ENCODE results near the gene POU6F1.
A peak's percentile ranks its signal among the peaks of the same experiment; 100 is the strongest.
"Not testable (repeated sequence)": the region's sequence is repeated elsewhere in the genome, so short reads cannot be mapped to it uniquely, and the experiment has no call there.

Gene POU6F1, protein sequence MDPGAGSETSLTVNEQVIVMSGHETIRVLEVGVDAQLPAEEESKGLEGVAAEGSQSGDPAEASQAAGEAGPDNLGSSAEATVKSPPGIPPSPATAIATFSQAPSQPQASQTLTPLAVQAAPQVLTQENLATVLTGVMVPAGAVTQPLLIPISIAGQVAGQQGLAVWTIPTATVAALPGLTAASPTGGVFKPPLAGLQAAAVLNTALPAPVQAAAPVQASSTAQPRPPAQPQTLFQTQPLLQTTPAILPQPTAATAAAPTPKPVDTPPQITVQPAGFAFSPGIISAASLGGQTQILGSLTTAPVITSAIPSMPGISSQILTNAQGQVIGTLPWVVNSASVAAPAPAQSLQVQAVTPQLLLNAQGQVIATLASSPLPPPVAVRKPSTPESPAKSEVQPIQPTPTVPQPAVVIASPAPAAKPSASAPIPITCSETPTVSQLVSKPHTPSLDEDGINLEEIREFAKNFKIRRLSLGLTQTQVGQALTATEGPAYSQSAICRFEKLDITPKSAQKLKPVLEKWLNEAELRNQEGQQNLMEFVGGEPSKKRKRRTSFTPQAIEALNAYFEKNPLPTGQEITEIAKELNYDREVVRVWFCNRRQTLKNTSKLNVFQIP
- total RNA-seq, result 34.7 to 51.3 (median 43.6) reads per million in 4 donors

DNA sequence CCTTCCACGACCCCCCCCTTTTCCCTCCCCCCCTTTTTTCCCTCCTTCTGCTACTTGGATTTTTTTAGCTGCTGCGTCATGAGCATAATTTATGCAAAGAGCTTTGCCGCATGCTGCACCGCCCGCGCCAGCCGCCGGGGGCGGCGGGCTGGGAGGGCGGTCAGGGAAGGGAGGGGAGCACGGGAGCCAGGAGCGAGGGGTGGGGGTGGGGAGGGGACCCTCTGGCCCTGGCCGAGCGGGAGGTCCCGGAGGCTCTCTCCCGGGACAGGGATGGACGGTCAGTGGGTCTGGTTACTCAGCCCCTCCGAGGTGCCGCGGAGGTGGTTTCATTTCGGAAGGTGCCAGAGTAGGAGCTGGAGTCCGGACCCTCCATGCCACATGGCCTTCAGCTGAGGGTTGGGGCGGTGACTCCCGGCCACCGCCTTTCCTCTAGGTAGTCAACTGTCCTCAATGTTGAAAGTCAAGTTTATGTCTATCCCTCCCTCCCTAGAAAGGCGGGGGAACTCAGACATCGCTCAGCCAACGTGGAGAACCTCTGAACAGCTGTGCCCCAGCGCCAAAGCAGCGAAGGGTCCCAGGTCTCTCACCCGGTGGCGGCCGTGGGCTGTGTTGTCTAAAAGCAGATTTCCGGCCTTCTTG is at the start of gene POU6F1:
Gene POU6F1 (minus strand): TSS at position 95 of the 639 bp plus-strand sequence. CDS start 11,226 bp downstream, outside the sequence.
- DNase-seq, result peak; percentile 44 to 75 (median 64)

DNA sequence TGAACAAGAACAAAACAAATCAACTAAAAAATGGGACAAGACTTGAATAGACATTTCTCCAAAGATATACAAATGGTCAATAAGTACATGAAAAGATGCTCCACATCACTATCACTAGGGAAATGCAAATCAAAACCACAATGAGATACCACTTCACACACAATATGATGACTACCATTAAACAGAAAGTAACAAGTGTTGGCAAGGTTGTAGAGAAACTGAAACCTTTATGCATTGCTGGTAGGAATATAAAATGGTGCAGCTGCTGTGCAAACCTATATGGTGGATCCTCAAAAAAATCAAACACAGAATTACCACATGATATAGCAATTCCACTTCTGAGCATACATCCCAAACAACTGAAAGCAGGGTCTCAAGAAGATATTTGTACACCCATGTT is 47.2 kb upstream of the POU6F1 start:
- DNase-seq, result peak in 1 of 5 donors; percentile 56

DNA sequence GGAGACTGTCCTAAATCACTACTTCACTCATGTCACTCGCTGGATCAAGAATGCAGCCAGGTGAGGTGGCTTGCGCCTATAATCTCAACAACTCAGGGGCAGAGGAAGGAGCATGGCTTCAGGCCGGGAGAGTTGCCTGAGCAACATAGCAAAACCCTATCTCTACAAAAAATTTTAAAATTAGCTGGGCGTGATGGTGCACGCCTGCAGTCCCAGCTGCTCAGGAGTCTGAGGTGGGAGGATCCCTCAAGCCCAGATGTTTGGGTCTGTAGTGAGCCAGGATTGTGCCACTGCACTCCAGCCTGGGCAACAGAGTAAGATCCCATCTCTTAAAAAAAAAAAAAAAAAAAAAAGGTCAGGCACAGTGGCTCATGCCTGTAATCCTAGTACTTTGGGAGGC is 46.4 kb upstream of the POU6F1 start:
- no peak for DNase-seq

DNA sequence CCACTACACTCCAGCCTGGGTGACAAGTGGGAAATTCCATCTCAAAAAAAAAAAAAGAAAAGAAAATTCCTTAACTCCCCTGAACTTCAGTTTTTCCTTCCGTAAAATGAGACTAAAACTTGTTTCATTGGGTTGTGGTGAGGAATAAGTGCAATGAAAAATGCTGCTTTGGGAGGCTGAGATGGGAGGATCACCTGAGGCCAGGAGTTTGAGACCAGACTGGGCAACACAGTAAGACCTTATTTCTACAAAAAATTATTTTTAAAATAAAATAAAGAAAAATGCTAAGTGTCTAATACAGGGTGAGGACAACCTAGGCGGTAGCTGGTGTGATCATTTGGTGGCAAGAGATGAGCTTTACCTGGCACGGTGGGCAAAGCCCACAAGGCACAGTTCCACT is 45.5 kb upstream of the POU6F1 start:
- no peak for DNase-seq

DNA sequence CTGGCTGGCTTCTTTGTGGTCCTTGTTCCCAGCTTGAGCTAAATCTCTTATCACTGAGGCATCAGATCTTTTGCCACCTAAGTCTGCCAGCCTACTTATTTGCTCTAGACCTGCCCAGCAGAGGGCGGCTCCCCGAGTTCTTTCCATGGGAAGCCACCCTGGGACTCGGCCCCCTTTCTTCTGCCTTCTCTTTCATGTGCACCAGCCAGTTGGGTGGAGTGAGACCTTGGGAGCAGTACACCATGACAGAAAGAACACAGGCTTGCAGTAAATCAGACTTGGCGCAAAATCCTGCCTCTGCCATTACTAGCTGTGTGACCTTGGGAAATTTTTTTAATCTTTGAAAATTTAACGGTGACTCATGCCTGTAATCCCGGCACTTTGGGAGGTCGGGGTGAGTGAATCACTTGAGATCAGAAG is 44.9 kb upstream of the POU6F1 start:
- DNase-seq, result peak in 1 of 5 donors; percentile 40

DNA sequence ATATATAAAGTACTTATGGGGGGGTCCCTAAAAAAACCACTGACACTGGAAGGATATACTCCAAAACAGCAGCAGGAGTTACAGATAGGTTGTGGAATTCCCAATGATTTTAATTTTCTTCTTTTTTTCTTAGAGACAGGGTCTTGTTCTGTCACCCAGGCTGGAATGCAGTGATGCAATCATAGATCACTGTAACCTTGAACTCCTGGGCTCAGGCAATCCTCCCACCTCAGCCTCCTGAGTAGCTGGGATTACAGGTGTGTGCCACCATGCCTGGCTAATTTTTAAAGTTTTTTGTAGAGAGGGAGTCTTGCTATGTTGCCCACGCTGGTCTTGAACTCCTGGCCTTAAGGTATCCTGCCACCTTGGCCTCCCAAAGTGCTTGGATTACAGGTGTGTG is 41.7 kb upstream of the POU6F1 start:
- not testable (repeated sequence) for DNase-seq

DNA sequence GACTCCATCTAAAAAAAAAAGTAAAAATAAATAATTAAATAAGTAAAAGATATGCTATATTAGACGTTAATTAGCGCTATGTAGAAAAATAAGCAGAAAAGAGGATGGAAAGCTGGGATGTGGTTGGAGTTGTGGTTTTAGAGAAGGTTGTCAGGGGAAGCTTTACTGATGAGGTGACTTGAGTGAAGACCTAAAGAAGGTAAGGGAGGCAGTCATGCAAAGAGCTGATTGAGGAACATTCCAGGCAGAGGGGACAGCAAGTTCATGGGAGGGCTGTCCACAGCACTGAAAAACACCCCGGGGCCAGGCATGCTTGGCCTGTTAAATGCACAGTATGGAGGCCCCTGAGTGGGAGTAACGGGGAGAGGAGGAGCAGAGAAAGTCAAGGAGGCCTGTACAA is 36.7 kb upstream of the POU6F1 start:
- no peak for DNase-seq

DNA sequence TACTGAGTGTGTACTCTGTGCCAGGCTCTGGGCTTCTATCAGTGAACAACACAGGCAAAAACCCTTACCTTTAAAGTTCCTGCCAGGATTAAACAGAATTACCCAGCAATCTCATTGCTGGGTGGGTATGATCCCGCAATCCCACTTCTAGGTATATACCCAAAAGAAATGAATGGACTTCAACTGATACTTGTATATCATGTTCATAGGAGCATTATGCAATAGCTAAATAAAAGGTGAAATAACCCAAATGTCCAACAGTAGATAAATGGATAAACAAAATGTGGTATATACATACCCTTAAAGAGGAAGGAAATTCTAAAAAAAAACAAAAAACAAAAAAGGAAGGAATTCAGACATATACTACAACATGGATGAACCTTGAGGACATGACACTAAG is 35.4 kb upstream of the POU6F1 start:
- no peak for DNase-seq

DNA sequence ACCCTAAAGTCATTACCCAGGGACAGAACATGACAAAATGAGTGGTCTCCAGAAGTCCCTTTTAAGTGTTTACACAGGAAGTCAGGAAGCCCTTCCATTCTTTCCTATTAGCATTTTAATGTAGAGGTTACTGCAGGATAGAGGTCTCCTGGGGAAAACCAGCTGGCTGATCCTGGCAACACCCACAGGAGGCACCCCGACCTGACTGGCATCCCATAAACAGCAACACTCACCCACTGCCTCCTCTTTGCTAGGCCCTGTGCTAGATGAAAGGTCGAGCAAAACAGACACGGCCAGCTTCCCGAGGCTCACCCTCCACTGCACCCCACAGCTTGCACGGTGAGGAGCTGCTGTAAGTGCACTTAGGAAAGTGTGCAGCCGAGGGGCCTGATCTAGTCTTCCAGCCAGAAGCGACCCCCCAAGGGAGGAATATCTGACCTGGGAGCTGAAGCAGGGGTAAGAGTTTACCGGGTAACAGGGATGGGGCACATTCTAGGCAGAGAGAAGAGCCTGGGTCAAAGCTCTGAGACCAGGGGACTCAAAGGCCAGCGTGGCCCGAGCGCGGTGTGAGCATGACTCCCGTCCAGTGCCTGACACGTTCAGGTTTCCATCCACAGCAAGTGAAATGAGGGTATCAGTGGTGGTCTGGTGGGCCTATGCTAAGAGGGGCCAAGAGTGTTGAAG is 29.8 kb upstream of the POU6F1 start:
- no peak for DNase-seq

DNA sequence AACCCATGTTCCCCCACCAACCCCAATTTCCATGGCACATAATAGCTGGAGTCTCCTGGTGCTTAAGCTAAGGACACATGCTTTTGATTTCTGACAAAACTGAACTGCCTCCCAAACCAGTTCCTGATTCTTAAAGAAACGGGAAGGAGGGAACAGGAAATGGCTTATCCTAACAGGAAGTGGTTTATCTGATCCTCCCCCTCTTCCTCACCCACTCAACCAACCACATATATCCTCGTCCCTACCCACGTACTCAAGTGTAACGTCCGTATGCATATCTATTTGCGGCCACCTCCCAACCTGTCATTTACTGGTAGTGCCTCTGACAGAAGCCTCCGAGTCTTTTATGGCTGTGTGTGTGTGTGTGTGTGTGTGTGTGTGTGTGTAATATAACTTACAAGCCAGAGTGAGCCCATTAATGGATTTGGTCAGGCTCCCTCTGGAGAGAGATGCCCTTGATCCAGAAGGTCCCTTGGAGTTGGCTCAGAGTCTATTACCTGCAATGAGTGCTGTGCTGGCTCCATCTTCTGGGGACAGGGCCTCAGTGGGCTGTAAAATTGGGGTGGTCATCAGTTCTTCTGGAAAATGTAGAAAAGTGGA is 28.5 kb upstream of the POU6F1 start:
- peak in 1 of 5 donors; percentile 65 for DNase-seq

DNA sequence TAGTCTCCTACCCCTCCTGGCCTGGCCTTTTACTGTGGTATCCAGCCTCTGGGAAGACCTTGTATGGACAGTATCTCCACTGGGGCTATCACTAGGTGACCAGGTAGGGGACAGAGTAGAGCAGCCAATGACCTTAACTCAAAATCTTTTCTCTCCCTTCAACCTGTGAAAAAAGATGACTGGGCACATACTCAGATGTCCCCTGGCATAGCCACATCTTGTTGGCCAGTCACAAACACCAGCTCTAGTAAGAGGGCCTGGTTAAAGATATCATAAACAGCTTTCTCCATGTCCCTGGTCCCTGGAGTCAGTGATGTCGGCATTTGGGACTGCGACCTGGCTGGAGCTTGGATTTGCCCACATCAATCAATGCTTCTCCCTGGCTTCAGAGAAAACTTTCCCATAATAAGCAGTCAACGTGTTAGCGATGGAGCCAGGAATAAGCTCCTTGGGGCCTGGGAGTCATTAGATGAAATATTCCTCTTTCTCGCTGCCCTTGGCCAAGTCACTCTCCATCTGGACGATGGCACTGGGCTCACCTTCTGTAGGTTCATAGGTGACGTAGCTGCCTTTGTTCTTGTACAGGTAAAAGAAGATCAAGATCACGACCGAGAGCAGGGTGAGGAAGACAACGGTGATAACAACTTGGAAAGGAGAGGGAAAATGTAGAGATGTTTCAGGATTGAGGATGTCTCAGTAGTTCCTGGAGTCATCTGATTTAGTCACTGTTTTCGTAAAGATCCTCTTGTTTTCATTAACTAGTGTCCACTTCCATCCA is 27.8 kb upstream of the POU6F1 start:
- no peak for DNase-seq

DNA sequence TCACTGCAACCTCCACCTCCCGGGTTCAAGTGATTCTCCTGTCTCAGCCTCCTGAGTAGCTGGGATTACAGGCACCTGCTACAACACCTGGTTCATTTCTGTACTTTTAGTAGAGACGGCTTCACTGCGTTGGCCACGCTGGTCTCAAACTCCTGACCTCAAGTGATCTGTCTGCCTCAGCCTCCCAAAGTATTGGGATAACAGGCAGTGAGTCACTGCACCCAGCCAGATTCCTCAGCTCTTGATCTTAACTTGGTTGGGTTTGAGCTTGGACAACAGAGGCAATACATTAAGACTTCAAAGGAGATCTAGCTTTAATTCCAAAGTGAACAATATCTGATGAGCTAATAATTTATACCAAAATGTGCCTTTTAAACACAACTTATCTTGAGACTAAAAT is 26.4 kb upstream of the POU6F1 start:
- no peak for DNase-seq

DNA sequence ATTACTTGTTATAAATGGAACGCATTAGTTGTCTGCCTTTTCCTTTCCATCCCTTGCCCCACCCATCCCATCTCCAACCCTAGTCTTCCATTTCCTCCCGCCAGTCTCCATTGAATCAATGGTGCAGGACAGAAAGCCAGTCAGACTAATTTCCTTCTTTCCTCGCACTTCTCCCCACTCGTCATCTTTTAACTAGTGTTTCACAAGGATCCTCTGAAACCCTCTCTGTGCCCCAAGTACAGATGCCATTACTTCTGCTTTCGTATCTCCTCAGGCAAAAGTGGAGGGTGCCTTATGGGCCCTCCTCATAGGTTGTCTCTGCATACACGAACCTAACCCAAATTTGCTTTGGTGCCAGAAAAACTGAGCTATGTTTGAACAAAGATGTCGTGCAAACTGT is 25.0 kb upstream of the POU6F1 start:
- DNase-seq, result no peak

DNA sequence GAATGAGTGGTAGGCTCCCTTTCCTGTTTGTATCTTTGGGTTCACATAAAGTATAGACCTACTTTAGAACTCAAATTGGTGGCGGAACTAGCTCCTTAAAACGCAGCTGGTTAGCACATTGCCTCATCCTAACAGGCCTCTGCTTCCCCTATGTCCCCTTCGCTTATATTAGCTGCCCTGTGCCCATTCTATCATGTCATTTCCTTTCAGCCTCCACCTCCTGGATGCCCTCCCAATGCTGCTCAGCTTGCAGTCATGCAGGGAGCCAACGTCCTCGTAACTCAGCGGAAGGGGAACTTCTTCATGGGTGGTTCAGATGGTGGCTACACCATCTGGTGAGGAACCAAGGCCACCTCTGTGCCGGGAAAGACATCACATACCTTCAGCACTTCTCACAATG is 24.3 kb upstream of the POU6F1 start:
- no peak for DNase-seq

DNA sequence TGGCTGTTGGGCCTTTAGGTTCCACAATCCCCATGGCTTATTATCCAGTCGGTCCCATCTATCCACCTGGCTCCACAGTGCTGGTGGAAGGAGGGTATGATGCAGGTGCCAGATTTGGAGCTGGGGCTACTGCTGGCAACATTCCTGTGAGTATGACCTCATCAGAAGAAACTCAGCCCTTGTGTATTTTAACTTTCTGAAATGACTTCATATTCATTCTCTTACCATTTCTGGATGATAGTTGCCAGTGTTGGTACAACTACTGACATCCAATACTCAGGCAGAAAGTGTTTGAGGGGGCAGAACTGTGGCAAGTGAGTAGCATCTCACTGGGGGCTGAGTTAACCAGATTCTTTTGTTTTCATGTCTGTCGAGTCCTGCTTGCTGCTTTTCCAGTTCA is 23.1 kb upstream of the POU6F1 start:
- no peak for DNase-seq

DNA sequence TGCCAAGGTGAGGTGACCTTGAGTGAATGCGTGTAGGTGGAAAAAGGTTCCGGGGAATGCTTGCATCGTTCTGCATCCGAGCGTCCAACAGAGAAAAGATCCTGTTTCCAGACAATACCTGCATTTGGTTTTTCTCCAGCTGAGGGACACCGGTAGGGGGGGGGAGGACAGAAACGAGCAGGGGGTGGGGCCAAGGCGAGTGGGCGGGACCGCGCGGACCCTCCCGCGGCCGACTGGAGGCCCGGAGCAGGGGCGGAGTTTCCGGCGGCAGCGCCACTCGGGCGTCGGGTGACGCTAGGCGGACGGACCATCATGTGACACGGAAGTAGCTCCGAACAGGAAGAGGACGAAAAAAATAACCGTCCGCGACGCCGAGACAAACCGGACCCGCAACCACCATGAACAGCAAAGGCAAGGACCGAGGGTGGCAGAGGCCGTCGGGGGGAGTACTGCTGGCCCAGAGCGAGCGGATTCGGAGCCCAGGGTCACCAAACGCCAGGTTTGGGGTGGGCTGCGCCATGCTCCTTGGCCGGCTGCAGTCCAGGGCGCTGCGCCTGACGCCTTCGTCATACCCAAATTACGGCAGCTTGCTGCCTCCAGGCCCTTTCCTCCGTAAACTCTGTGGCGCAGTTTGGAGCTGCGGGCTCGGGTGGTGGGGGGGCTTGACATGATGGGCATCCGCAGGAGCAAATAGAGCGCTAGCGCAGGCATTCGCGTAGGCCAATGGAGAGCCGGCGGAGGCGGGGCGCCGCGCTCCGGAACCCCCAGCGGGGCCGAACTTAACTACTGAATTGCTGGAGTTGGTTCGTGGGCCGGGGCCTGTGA is 20.9 kb upstream of the POU6F1 start, which contains the start of gene DAZAP2:
Gene DAZAP2 (plus strand): TSS at position 317 of the 825 bp plus-strand sequence. CDS start 82 bp downstream, at position 399.
- DNase-seq, result peak; percentile 95 to 98 (median 97)

DNA sequence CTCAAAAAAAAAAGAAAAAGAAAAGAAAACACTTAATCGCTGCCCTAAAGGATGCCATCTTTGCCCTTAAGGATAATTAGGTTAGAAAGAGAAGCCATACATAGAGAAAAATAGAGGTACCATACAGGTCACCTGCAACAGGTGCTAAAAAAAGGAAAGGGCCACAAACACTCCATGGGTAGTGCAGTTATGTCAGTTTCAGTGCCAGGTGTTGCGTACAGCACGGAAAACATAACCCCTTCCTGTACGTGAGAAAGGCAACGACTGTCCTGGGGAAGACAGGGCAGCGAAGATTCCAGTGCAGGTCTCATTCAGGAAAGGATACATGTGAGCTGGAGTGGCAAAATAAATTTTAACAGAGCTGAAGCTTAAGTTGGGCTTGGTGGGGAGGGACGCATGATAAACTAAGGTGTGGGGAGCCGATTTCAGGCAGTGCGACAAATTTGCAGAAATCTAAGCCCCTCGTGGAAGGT is 20.2 kb upstream of the POU6F1 start:
- DNase-seq, result no peak

DNA sequence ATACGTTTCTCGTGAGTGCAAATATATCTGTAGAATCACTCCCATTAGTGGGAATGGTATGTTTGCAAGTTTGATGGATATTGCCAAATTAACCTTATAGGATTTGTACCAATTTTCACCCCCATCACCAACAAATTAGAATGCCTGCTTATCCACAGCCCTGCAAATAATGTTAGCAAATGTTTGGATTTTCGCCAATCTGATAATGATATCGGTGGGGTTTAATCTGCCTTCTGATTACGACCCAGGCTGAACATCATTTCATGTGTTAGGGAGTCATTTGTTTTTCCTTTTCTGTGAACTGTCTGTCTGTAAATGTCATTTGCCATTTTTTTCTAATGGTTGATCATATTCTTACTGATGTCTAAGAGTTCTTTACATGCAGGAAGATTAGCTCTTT is 16.7 kb upstream of the POU6F1 start:
- DNase-seq, result no peak

DNA sequence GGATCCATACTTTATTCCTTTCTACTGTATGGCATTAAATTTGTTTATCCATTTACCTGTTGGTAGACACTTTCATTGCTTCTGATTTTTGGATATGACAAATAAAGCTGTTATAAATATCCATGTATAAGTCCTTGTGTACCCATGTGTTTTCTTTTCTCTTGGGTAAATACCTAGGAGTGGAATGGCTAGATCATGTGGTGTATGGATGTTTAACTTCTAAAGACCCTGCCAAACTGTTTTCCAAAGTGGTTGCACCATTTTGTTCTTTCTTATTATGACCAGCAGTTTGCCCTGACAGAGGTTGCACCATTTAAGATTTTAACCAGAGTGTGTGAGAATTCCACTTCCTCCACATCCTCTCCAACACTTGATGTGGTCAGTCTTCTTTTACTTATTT is 14.8 kb upstream of the POU6F1 start:
- no peak for DNase-seq

DNA sequence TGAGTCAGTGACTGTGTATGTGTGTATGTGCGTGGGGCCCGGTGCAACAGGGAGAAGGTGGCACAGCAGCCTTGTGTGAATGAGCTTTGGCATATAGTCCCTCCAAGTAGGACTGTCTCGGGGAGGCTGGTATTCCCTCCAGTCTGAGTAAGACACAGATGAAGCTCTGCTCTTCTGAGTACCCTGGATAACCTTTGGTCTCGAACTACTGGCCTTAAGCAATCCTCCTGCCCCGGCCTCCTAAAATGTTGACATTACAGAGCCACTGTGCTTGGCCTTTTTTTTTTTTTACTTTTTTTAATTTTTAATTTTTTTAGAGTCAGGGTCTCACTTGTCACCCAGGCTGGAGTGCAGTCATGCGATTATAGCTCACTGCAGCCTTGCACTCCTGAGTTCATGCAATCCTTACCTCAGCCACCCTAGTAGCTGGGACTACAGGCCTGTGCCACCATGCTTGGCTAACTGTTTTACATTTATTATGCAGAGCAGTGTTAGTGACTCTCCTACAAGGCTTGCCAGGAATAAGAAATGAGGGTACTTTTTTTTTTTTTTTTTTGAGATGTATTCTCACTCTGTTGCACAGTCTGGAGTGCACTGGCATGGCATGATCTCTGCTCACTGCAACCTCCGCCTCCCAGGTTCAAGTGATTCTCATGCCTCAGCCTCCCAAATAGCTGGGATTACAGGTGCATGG is 11.4 kb upstream of the POU6F1 start:
- DNase-seq, result no peak
